ENCODE measurements around the gene PET100.

DNA sequence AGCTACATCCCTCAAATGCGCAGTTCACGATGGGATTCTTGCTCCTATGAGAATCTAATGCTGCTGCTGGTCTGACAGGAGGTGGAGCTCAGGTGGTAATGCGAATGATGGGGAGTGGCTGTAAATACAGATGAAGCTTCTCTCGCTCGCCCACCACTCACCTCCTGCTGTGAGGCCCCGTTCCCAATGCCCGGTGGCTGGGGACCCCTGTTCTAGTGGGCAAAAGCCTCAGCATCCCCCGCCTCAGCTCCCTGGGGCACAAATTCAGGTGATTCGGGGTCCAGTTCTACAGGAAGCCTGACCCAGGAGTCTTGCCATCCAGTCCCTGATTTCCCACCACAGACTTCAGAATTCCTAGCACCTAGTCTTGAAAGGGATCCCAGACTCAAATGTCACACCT lies 42.9 kb downstream of the PET100 start:
- TF ChIP-seq, protein P1, sequence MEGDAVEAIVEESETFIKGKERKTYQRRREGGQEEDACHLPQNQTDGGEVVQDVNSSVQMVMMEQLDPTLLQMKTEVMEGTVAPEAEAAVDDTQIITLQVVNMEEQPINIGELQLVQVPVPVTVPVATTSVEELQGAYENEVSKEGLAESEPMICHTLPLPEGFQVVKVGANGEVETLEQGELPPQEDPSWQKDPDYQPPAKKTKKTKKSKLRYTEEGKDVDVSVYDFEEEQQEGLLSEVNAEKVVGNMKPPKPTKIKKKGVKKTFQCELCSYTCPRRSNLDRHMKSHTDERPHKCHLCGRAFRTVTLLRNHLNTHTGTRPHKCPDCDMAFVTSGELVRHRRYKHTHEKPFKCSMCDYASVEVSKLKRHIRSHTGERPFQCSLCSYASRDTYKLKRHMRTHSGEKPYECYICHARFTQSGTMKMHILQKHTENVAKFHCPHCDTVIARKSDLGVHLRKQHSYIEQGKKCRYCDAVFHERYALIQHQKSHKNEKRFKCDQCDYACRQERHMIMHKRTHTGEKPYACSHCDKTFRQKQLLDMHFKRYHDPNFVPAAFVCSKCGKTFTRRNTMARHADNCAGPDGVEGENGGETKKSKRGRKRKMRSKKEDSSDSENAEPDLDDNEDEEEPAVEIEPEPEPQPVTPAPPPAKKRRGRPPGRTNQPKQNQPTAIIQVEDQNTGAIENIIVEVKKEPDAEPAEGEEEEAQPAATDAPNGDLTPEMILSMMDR (IDR thresholded peaks at IDR 0.05): no peak
- TF ChIP-seq ZFX (IDR thresholded peaks at IDR 0.05; ENCODE audit: borderline replicate concordance): no peak
